Measurements from ENCODE around the gene PLP1.
"Not testable (repeated sequence)": the region's sequence is repeated elsewhere in the genome, so short reads cannot be mapped to it uniquely, and the experiment has no call there.

PLP1 gene, protein sequence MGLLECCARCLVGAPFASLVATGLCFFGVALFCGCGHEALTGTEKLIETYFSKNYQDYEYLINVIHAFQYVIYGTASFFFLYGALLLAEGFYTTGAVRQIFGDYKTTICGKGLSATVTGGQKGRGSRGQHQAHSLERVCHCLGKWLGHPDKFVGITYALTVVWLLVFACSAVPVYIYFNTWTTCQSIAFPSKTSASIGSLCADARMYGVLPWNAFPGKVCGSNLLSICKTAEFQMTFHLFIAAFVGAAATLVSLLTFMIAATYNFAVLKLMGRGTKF
- 0 reads per million in 2 experiments for total RNA-seq

DNA sequence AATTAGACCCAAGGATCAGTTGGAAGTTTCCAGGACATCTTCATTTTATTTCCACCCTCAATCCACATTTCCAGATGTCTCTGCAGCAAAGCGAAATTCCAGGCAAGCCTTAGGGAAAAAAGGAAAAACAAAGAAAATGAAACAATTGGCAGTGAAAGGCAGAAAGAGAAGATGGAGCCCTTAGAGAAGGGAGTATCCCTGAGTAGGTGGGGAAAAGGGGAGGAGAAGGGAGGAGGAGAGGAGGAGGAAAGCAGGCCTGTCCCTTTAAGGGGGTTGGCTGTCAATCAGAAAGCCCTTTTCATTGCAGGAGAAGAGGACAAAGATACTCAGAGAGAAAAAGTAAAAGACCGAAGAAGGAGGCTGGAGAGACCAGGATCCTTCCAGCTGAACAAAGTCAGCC, at the start of gene PLP1:
PLP1 (plus strand) TSS at position 295 of the 400 bp plus-strand sequence. CDS start 156 bp downstream, outside the sequence.
- no peak for DNase-seq (ENCODE audit: low read depth)

DNA sequence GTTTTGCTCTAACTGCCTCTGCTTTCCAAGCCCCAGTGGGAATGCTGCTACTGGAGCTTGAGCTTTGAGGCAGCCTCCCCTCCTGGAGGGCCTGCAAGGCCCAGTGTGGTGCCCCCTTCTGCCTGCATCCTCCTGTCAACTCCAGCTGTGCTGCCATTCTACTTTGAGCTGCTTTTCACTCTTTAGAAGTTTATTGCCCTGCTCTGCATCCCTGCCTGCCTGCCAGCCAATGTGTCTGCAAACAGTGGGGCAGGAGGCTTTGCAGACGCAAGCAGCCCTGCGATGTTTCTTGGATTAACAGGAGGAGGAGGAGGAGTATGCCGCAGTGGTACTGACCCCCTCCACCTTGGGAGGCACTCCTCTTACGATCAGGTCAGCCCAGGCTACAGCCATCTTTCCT, 49.5 kb upstream of the PLP1 start:
- DNase-seq (ENCODE audit: low read depth) = no peak

DNA sequence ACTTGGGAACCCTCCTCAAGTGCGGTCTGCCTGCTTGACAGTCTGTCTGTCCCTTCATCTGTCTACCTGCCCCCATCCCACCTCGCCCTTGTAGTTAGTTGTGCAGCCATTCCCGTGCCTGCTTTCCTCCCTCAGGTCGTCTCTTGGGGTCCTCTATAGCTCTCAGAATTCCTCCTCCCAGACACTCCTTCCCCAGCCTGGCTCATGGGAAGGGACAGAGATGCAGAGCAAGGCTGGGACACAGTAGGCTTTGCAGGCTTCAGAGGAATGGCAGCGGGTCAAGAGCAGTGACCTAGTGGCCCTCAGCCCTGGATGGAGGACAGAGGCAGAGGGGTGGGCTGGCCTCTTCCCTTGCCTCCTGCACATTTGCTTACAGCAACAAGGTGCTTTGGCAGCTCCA, 47.6 kb upstream of the PLP1 start:
- DNase-seq (ENCODE audit: low read depth) = no peak

DNA sequence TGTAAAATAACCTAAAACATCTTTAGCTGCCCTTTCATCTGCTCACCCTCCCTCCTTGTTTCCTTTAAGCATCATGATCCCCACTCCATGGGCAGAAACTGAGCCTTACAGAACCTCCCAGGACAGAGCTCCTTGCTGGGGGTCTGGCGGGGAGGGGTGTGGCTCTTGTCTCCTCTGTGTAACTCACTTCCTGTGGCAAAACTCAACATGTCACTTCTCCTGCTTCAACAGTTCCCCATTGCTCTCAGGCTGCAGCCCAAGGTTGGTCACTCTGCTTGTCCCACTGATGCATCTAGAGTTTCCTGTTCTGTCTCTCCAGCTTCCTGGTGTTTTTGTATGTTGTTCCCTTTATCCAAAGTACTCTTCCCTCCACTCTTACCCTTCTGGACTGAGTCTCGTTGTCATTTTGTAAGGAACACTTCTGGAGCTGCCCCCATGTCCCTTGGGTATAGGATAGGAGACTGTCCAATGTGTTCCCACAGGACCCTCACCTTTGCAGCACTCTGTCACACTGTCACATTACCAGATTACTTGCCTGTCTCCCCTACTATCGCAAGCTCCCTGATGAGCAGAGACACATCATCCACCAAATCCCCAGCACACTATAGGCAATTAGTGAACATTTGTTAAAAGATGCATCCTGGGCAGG, 46.4 kb upstream of the PLP1 start:
- DNase-seq (ENCODE audit: low read depth) = no peak

DNA sequence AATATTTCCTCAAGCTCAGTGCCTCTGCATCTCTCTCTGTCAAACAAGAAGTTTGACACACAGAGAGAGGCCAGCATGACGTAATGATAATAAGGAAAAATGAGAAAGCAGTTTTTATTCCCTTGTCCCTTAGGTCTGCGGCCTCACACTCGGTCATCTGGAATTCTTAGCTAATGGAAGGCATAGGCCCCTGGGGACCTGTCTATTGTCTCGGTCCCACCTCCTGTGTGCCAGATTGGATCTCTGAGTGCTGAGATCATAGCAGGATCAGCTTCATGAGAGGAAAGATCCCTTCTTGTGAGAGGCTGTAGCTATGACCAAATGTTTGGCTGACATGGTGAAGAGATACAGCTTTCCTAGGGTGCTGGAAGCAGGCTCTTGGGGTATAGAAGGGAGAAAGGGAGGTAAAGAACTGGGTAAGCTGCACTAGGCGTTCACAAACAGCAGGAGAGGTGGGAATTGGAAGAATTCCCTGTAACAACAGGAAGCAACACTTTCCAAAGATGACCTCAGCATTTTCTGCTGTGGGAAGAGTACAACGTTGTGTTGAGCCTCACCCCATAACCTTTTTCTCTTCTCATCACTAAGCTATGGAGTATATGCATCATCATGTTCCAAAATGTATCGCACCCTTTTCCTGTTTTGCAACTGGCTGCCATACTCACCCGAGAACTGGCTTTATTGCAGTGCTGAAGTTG, 45.7 kb upstream of the PLP1 start:
- no peak for DNase-seq (ENCODE audit: low read depth)

DNA sequence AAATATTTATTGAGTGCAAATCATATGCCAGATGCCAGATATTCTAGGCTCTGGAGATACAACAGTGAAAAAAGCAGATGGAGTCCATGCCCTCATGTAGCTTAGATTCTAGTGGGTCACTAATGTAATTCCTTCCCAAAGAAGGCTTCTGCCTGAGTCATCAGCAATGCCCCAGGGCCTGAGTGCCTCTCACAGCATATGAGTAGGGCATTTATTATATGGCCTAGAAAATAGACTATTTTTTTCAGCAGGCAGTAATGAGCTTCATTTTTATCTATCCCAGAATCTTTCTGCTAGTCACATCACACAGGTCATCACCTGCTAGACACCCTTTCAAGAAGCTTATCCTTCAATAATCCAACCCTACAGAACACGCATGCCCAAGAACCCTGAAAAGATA, 43.6 kb upstream of the PLP1 start:
- DNase-seq (ENCODE audit: low read depth) = no peak

DNA sequence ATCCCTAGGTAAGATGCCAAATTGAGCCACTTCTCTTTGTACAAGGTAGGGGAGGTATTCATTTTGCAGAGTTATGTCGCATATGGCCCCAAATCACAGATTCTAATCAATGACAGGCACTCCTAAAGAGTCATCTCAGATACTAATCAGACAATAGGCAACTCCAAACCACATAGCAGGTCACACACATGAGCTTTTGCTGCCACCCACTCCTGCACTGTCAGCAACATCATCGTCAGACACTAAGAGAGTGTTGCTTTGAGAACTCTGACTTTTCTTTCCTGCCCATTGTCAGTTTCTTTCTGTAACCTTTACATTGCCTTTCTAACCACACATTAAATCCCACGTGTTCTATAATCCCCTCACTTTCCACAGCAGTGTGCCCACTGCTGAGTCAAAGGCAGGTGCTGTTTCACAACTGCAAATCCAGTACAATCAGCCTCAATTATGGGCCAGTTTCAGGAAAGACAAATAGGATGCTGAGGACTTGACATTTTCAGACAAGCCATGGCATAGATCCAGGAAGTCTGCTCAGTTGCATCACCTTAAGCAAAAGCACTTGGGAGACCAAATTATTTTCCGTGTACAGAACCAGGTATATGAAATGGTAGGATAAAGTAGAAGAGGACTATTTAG, 42.4 kb upstream of the PLP1 start:
- no peak for DNase-seq (ENCODE audit: low read depth)

DNA sequence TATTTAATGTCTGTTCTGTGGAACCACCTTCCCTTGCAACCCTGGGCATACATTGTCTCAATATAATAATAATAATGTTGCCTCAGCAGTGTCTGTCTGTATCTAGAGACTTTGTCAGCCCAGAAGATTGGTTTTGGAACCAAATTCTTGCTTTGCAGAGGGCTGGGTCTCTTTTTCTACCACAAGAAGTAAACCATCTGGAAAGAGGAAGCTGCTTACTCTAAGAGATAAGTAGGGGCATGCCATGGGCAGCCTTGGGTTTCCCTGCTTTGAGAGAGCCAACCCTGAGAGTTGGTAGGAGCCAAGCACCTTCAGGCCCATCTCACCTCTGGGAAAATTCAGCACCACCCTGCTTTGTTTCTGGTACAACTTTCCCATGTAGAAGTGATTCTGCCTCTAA, 38.9 kb upstream of the PLP1 start:
- no peak for DNase-seq (ENCODE audit: low read depth)

DNA sequence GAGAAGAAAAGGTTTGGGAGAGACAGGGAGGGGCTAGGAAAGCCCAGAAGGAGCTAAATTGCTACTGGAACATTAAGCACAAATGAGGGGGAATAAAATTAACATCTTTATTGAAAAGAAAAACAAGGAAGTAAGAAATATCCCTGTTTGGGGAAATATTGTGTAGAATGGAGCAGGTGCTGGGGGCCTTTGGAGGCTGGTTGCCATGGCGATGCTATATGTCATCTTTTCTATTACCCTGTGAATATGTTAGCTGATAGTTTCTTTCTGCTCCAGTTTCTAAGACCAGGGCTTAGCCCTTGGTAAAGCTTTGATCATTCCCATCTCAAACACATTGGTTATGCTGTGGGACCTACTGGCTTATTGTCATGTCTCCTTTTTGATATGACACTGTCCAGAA, 37.2 kb upstream of the PLP1 start:
- DNase-seq (ENCODE audit: low read depth) = no peak

DNA sequence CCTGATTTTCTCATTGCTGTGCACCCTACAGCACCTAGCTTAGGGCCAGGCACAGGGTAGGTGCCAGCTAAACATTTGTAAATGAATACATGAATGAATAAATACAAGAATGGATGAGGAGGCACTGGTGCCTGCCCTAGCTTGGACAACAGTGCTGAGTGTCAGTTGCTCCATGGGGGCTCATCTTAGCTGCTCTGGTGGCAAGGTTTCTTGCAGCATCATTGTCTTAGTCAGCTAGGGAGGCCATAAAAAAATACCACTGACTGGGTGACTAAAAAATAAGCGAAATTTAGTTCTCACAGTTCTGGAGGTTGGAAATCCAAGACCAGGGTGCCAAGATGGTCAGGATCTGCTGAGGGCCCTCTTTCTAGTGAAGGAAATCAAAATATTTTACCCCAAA, 34.8 kb upstream of the PLP1 start:
- DNase-seq (ENCODE audit: low read depth) = no peak

DNA sequence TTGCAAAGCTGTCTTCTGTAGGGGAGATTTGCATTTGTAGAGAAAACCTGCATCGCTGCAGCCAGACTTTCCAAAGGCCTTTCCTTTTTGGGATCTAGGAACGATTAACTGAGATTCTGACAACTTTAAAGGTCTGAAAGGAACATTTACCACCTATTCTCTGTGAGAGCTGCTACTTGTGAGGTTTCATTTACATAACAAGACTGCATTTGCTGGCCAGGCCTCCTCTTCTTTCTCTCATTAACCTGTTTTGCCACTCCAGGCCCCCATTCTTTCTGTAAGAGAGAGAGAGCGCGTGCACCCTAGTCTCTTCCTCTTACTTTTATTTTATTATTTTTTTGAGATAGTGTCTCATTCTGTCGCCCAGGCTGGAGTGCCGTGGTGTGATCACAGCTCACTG, 34.3 kb upstream of the PLP1 start:
- DNase-seq (ENCODE audit: low read depth) = no peak

DNA sequence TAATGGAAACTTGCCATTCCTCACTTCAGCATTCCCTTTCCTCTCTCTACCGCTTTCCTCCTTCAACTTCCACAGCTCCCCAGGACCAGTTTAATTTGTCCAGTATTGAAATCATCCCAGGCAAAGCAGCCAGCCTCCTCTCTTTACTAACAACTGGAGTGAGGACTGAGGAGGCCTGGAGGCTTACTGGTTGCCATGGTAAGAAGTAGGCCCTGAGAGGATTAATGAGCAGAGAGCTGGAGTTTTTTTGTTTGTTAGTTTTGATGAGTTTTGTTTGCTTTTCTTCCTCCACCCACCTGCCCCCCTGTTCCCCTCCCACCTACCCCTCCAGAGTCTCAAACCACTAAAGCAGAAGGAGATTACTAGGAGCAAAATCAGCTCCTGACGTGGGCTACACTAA, 29.5 kb upstream of the PLP1 start:
- DNase-seq (ENCODE audit: low read depth) = no peak

DNA sequence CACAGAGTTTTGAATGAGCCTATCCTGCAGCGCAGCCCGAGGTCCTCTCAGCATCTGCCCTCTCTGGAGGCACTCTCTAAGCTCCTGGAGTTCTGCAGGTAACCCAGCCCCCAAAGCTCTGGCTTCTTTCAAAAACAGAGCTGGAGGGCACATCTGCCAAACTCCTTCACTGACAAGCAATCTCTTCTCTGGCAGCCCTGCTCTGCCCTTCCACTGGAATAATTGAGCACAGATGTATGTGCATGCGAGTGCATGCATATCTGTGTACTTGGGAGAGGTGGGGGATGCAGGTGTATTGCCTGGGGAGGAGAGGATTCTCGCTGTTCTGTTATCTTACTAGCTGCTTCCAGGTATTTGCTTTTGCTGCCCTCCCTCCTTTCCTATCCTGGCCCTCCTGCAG, 22.2 kb upstream of the PLP1 start:
- DNase-seq (ENCODE audit: low read depth) = no peak

DNA sequence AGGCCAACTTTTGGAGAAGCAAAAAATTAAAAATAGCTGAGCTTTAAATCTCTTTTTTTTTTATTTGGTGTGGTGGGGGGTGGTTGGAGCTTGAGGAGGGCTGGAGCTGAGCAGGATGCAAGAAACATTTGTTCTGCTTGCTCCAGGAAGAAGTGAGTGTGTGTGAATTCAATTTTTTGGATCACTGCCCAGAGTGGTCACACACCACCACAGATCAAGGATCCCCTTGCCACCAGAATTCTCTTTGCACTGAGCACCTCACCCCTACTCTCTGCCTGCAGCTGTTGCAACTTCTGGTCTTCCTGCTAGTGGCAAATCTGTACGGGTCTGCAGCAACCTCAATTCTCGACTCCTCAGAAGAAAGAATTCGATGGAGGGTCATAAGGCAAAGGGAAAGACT, 19.9 kb upstream of the PLP1 start:
- DNase-seq (ENCODE audit: low read depth) = no peak

DNA sequence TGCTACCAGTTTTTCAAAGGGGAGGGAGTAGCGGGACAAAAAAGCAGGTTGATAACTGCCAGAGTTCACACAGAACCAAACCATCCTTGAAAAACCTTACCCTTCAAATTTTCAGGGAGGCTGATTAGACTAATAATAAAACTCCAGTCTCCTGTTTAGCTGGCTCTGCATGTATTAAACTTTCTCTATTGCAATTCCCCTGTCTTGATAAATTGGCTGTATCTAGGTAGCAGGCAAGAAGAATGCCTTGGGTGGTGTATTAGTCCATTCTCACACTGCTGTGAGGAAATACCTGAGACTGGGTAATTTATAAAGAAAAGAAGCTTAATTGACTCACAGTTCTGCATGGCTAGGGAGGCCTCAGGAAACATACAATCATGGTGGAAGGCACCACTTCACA, 18.1 kb upstream of the PLP1 start:
- no peak for DNase-seq (ENCODE audit: low read depth)

DNA sequence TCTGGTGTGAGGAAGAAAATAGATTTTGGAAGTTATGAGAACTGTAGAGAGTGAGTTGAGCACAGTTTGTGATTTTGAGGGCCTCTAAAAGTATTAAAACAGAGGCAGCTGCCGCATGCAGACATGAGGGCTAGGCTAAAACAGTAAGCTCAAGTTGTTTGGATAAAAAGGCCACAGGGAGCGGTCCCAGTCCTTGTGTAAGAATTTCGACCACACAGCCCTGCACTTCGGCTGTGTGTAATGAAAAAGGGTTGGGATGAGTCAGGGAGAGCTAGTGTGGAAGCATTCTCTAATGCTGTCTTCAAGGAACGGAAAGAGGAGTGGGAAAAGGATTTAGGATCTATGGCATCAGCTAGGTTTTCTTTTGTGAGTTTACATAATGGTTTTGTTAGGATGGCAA, 13.1 kb upstream of the PLP1 start:
- DNase-seq (ENCODE audit: low read depth) = not testable (repeated sequence)

DNA sequence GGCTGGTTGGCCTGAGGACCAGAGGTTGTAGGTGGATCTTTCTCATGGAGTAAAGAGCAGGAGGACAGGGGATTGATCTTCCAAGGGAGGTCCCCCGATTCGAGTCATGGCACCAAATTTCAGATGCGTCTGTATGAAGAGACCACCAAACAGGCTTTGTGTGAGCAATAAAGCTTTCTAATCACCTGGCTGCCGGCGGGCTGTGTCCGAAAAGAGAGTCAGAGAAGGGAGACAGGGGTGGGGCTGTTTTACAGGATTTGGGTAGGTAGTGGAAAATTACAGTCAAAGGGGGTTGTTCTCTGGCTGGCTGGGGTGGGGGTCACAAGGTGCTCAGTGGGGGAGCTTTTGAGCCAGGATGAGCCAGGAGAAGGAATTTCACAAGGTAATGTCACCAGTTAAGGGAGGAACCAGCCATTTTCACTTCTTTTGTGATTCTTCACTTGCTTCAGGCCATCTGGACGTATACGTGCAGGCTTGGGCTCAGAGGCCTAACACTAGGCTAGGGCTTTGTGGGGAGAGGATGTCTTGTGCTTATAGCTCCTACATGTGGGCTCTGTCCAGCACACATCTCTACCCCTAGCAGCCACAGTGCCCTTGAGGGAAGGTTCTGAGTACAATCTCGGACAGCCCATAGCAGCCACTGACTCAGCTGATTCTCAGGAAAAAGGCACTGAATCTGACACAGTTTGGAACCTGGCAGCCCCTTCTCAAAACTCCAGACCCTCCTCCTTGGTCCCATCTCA, 9.7 kb upstream of the PLP1 start:
- not testable (repeated sequence) for DNase-seq (ENCODE audit: low read depth)

DNA sequence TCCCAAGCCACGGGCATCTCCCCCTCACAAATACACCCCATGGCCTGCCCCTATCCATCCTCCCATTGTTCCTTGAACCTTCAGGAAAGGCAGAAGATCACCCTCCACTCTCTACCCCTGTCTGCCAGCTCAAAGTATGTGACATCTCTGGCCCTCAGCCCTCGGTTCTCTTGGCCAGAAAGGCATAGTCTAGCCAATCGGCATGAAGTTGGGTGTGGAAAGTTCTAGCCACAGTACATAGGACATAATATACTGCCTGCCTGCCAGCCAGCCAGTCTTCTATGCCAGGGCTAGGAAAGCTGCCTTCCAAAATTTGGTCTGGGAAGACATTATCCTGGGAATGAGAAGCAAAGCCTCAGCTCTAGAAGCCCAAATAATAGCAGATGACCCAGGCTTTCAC, 3.2 kb upstream of the PLP1 start:
- DNase-seq (ENCODE audit: low read depth) = no peak

DNA sequence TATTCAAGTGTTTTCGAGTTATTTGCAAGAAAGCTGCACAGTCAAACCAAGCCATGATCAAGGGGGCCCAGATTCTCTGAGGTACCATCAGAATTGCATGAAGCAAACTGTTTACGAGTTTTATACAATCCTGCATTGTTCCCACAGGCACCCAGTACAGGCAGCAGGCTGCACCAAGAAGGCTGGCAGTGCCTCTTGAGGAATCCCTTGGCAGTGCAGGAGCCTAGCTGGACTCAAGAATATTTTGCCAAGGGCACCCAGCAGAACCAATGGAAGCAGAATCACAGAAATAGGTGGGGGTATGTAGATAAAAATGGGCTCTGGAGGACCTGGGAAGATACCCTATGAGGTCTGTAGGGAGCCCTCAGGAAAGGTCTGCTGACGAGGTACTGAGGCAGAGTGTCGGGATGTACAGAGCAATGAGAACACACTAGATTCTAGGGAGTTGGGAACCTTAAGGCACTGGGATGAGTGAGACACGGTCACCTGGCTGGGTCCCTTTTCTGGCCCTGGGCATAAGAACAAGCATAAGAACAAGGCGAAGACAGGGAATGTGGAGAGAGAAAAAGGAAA, 2.5 kb upstream of the PLP1 start:
- no peak for DNase-seq (ENCODE audit: low read depth)

DNA sequence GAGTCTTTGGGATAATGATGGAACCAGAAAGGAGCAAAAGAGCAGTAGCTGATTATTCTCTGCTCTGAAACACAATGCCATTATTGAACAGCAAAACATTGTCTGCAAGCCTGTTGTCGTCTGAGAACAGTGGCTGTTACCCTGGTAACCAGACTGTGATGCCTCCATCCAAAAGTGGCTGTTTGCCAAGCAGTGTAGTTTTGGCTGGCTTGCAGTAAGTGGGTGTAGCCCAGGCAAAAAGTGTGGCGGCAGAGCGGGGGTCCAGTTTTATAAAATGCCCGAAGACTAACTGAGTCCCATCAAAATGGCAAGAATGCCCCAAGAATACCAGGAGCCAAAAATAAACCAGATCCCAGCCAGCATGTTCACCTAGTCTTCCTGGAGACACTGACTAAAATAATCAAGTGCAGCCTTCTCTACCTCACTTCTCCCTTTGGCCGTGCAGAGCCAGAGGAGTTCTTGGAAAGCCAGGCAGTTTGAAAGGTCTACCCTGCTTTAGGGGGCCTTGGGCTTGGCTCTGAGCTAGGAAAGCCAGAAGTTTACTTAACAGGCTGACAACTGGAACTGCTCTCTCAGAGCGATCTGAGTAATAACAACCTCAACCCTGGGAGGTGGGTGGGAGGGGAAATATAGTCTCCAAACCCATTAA, 2.6 kb downstream of the PLP1 start:
- DNase-seq (ENCODE audit: low read depth) = no peak

DNA sequence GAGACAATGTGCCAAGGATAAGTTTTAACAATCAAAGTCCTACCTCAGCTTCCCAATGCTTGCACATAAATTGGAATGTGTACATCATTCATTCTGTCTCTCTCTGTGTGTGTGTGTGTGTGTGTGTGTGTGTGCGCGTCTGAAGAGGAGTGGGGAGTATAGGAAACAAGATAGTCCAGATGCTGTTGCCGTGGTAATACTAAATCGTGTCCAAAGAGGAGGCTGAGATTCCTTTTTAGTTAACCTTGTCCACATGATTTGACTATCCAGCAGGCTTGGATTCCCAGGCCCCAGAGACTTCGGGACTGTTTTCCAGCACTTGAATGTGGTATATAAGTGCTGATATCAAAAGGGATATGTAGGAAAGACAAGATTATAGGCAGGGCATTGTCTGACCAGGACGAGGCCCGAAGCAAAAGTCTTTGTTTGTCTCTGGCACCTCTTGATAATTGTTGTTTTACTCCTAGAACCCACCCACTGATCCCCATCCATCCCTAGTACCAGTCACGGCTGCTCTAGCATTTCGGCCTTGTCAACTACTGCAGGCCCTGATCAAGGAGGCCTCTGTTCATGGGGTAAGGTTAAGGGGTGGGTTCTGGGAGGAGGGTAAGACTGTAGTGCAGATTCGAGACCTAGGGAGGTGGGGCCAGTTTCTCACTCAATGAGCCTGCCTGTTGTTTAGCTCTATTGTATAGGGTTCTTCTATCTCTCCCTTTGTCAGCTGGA, 3.9 kb downstream of the PLP1 start:
- no peak for DNase-seq (ENCODE audit: low read depth)
